ENCODE data around the gene PDP2.

The PDP2 gene

GRCh38 chr16:66848172-66848571 lies 32.1 kb upstream of the PDP2 start:
- no peak for TF ChIP-seq GABPA (IDR thresholded peaks at IDR 0.05; ENCODE audit: low read depth)
- no peak for TF ChIP-seq POLR2AphosphoS5 (IDR thresholded peaks at IDR 0.05; ENCODE audit: low read depth)
- no peak for TF ChIP-seq SPI1 (IDR thresholded peaks at IDR 0.05; ENCODE audit: borderline replicate concordance, low read depth)
- TF ChIP-seq, protein P1, sequence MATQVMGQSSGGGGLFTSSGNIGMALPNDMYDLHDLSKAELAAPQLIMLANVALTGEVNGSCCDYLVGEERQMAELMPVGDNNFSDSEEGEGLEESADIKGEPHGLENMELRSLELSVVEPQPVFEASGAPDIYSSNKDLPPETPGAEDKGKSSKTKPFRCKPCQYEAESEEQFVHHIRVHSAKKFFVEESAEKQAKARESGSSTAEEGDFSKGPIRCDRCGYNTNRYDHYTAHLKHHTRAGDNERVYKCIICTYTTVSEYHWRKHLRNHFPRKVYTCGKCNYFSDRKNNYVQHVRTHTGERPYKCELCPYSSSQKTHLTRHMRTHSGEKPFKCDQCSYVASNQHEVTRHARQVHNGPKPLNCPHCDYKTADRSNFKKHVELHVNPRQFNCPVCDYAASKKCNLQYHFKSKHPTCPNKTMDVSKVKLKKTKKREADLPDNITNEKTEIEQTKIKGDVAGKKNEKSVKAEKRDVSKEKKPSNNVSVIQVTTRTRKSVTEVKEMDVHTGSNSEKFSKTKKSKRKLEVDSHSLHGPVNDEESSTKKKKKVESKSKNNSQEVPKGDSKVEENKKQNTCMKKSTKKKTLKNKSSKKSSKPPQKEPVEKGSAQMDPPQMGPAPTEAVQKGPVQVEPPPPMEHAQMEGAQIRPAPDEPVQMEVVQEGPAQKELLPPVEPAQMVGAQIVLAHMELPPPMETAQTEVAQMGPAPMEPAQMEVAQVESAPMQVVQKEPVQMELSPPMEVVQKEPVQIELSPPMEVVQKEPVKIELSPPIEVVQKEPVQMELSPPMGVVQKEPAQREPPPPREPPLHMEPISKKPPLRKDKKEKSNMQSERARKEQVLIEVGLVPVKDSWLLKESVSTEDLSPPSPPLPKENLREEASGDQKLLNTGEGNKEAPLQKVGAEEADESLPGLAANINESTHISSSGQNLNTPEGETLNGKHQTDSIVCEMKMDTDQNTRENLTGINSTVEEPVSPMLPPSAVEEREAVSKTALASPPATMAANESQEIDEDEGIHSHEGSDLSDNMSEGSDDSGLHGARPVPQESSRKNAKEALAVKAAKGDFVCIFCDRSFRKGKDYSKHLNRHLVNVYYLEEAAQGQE (IDR thresholded peaks at IDR 0.05; ENCODE audit: insufficient replicate concordance, low read depth) = no peak
- no peak for TF ChIP-seq CTCF (IDR thresholded peaks at IDR 0.05; ENCODE audit: insufficient read depth, low read length)
- DNase-seq (ENCODE audit: low read depth in 1 of 2, low spot score in 1 of 2) = no peak
- Histone ChIP-seq H3K4me3 (replicated peaks; ENCODE audit: insufficient read depth, low read length) (no peak overlapping the region), H3K27me3 (ENCODE audit: insufficient read depth, poor library complexity, severe bottlenecking) (peaks cover 18% of the 10 kb centered on the region), H3K27ac (replicated peaks) (no peak overlapping the region)

DNA sequence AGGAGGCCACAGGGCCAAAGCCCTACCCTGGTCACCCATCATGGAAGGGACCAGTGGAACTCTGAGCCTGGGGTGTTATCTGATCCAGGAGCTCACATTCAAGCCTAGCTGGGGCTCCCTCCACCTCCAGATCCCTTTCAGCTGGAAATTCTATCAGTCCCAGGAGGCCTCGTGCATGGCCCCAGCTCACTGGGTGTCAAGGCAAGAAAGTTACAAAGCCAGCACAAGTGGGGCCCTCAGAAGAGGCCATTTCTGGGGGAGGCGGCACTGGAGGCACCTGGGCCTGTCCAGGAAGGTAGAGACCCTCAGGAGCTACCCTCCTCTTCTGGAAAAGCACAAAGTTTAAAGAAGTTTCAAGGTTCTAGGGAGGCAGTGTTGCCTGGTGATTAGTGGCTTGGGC lies 31.3 kb upstream of the PDP2 start:
- Histone ChIP-seq H3K4me3 (replicated peaks; ENCODE audit: insufficient read depth, low read length) (no peak overlapping the region), H3K27ac (replicated peaks) (no peak overlapping the region), H3K27me3 (ENCODE audit: insufficient read depth, poor library complexity, severe bottlenecking) (peaks cover 15% of the 10 kb centered on the region)
- no peak for DNase-seq (ENCODE audit: low read depth in 1 of 2, low spot score in 1 of 2)
- no peak for TF ChIP-seq POLR2AphosphoS5 (IDR thresholded peaks at IDR 0.05; ENCODE audit: low read depth)
- TF ChIP-seq, protein P1 (IDR thresholded peaks at IDR 0.05; ENCODE audit: insufficient replicate concordance, low read depth) = no peak
- TF ChIP-seq CTCF (IDR thresholded peaks at IDR 0.05; ENCODE audit: insufficient read depth, low read length) = no peak
- TF ChIP-seq GABPA (IDR thresholded peaks at IDR 0.05; ENCODE audit: low read depth) = no peak
- TF ChIP-seq SPI1 (IDR thresholded peaks at IDR 0.05; ENCODE audit: borderline replicate concordance, low read depth) = no peak

GRCh38 chr16:66849549-66849948 lies 30.8 kb upstream of the PDP2 start:
- TF ChIP-seq POLR2AphosphoS5 (IDR thresholded peaks at IDR 0.05; ENCODE audit: low read depth) (no peak), SPI1 (IDR thresholded peaks at IDR 0.05; ENCODE audit: borderline replicate concordance, low read depth) (no peak), CTCF (IDR thresholded peaks at IDR 0.05; ENCODE audit: insufficient read depth, low read length) (no peak), GABPA (IDR thresholded peaks at IDR 0.05; ENCODE audit: low read depth) (no peak)
- TF ChIP-seq, protein P1 (IDR thresholded peaks at IDR 0.05; ENCODE audit: insufficient replicate concordance, low read depth) = no peak
- no peak overlapping the region for H3K27ac ChIP-seq (replicated peaks)
- DNase-seq (ENCODE audit: low read depth in 1 of 2, low spot score in 1 of 2) = no peak
- no peak overlapping the region for H3K4me3 ChIP-seq (replicated peaks; ENCODE audit: insufficient read depth, low read length)
- H3K27me3 ChIP-seq (ENCODE audit: insufficient read depth, poor library complexity, severe bottlenecking) = peaks cover 13% of the 10 kb centered on the region

All from HL-60 (cell line).